Kidney tubule cell (primary cell): Measurements from ENCODE around the gene YBX1.

Source experiments
- DNase-seq: peaks from one replicate; pipeline ENCODE4 v3.0.0-alpha.2; 2018; ENCODE audit warnings: low spot score

The YBX1 gene

DNA sequence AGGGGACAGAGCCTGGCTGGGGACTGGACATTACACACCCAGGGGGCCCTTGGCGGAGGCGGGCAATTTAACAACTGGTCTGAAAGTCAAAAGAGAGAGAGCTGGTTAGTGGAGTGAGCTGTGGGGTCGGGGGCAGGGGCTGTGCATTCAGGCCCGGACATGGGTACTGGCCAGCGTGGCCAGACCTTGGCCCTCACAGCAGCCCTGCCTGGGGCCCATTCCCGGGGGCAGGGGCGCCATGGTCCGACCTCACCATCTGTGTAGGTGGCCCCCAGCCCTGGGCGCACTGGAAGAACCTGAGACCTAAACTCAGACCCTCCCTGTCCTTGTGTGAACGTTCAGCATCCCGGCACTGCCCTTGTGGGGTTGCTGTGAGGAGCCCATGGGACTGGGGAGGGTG lies 52.8 kb downstream of the YBX1 start:
- DNase-seq = no peak

DNA sequence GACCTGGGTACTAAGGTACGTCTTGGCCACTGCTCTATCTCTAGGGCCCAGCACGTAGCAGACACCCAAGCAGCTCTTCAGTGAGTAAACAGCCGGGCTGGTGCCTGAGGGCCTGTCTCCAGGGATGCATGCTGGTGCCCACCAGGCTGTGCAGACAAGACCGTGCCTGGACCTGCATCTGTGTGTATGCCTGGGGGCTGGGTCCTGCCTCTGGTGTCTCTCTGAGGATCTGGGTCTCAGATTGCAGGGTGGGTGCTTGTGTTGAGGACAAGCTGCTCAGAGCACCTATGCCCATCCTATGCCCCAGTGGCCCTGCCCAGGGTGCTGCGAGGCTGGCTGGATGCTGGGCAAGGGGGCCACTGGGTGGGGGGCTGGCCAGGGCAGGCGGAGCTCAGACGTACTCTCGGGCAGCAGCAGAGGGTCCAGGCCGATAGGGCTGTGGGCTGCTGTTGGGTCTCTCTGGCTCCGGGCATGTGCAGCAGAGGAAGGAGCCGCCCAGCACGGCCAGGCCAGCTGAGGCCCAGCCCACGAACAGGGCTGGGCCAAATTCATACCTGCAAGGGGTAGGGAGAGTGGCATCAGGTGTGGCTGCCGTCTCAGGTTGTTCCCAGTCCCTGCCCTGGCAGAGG lies 53.4 kb downstream of the YBX1 start:
- no peak for DNase-seq

DNA sequence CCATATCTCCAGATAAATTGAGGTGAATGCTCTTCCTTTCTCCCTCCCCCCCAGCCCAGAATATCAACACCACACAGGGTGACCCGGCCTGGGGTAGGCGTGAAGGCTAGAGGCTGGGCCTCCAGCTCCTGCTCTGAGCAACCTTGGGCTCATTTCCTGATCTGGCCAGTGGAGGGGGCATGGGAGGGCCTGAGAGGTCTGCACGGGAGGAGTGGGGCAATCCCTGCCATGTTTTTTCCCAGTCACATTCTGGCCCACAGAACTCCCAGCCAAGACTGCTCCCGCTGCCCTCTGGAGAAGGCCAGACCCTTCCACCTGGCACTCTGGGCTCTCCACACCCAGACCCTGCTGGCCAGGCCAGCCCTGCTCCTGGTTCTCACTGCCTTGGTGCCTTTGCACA lies 53.9 kb downstream of the YBX1 start:
- peak; percentile 16 for DNase-seq

DNA sequence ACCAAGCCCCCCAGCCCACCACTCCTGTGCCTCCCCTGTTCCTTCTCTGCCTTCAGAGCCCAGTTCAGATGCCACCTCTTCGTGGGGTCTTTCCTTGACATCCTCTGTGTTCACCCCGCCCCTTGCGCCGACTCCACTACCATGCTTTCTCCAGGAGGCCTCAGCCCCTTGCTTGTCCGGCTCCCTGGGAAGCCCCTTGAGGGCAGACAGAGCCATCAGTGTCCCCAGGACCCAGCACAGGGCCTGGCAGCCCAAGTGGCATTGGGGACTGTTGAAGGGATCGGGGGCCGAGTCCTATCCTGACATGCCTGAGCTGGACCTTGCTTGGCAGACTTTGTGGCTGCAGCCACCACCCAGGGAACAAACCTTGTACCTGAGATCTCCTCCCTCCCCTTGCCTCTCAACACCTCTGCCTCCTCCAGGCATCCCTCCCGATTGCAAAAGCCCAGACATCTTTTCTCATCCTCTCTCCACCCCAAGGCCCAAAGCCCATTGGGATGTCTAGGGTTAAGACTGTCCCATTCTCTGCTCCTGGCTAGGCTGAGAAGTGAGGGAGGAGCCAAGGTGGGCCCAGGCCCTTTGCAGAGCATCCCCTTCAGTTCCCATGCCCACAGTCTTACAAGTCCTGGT lies 54.5 kb downstream of the YBX1 start:
- no peak for DNase-seq

- peak; percentile 28 for DNase-seq
Observed at GRCh38 chr1:42737257-42737656, 55.0 kb downstream of the YBX1 start.

- DNase-seq = no peak
Observed at GRCh38 chr1:42737986-42738677, 55.9 kb downstream of the YBX1 start.

GRCh38 chr1:42738678-42739226 lies 56.5 kb downstream of the YBX1 start:
- DNase-seq = no peak

DNA sequence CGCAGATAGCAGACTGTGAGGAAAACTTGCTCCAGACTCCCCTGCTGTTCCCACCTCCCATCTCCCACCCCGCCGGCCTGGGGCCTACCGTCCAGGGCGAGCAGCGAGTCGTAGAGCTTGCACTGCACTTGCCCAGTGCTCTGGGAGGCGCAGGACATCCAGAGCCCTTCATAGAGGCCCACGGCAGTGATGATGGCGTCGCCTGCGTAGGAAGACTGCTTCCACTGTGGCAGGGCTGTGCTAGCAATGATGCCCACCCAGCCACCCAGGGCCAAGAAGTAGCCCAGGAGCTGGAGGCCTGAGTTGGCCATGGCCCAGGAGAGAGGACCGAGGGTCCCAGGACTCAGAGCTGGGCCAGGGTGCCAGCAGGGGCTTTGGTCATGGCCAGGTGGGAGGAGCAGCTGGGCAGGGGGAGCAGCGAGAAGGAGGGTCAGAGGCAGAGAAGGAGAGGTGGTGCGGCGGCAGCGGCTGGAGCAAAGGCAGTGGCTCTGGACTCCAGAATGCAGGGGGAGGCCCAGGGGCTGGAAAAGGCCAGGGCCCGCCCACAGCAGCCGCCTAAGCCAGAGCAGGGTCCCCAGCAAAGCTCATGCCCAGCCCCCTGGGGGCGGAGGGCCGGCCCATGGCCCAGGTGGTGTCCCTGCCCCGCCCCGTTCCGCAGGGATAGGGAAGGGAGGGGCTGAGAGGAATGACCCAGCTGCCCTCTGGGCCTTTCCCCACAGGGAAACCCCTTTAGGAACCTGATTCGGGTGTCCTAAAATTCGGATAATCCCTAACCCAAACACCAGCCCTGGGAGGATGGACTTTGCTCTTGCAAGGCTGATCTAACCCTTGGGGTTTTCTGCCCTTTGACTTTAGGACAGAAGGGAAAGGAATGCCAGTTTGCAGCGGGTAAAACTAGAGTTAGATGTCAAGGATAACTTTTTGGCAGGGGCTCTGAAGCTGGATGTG lies 57.8 kb downstream of the YBX1 start, which contains the start of gene CLDN19:
Gene CLDN19, minus strand, starts transcription at position 484 of the 948 bp plus-strand sequence. Its CDS starts 173 bp downstream, at position 311.
- no peak for DNase-seq

- DNase-seq = no peak
Observed at GRCh38 chr1:42740851-42741580, 58.8 kb downstream of the YBX1 start.

DNA sequence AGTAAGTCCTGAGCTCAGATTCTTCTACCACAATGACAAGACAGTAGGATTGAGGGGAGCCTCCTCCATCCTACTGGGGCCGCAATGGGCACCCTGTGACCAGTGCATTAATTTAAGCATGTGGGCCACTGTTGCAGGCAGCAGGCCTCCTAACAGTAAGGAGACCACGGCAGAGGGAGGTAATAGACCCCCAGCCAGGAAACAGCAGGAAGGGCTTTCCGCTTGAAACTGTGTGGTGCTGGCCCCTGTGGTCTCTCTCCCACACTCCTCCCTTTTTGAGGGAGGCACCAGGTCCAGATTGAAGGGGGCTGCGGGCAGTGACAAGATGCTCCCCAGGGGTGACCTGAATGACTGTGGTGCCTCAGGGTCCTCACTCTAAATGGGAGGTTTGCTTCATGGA lies 59.5 kb downstream of the YBX1 start:
- no peak for DNase-seq

- DNase-seq = no peak
Observed at GRCh38 chr1:42742141-42742540, 59.9 kb downstream of the YBX1 start.

- peak; percentile 20 for DNase-seq
Observed at GRCh38 chr1:42742617-42743316, 60.5 kb downstream of the YBX1 start.

DNA sequence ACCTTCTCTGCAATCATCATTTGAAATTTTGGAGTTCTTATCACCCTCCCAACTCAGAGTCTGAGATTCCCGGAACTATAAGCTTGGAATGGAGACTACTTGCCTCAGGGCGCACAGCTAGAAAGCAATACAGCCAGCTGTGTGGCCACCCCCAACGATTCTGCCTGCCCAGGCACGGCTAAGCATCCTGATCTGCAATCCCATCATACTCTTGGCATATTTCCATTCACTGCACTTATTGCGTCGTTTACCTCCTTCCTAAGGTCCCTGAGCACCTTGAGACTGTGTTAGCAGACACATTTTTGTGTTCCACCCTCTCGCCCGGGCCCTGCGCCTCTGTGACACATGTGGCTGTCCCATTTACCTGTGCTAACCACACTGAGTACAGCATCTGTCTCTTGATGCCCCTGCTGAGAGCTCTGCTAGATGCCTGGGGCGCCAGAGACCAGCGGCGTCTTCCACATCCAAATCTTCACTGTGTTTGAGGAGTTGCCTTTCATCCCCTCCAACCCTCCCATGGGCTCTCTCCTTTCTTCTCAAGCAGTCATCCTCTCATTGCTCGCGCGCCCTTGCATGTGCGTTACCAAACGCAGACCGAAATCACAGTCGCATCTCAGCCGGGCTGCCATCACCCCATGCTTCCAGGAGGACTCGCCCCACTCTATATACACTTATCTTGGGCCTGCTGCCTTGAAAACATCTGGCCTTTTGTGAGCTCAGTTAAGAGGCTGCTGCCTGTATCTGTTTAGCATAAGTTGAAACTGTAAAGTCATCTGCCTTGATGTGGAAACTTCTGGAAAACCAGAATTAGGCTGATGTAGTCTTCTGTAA lies 61.3 kb downstream of the YBX1 start:
- peak; percentile 32 for DNase-seq

- no peak for DNase-seq
Observed at GRCh38 chr1:42744148-42744413, 61.9 kb downstream of the YBX1 start.

- no peak for DNase-seq
Observed at GRCh38 chr1:42745851-42746250, 63.6 kb downstream of the YBX1 start.

DNA sequence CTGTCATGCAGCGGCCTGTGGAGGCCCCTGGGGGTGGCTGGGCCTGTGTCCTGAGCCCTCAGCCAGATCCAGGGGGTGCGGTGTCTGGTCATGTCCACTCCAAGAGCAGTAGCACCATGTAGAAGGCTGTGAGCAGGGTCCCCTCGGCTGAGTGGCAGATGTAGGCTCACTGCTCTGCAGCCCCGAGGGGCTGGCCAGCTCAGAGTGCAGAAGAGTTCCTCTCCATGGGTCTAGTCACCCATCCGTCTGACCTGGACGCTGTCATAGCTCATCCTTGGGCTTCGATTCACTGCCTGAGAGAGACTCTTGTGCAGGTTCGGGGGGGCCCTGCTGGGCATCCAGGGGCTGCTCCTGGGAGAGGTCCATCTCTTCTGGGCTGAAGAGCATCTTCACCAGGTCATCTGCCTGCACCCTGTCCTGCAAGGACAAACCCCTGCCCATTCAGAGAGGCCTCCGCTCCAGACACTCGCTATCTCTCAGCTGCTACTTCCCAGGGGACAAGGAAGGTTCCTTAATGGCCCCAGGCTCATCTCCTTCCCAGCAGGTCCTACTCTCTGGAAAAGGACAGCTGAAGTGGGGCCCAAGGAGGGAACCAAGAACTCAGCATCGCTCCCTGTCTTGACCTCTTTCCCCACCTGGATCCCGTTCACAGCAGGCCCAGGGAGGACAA lies 64.4 kb downstream of the YBX1 start:
- DNase-seq = no peak

GRCh38 chr1:42747125-42747524 lies 64.9 kb downstream of the YBX1 start:
- no peak for DNase-seq

GRCh38 chr1:42748021-42748420 lies 65.8 kb downstream of the YBX1 start:
- DNase-seq = no peak
